HFF-Myc (cell line): ENCODE measurements around the gene FRMPD1.

Source experiments
- DNase-seq: peaks from one replicate; pipeline ENCODE4 v3.0.0-alpha.2; 2011; ENCODE audit warnings: low read depth; ENCODE audit errors: extremely low read depth
- H3K4me3 ChIP-seq: replicated peaks from 2 replicates; pipeline ENCODE4 v1.5.1; 2011; ENCODE audit warnings: low read depth, mild to moderate bottlenecking, control low read depth, low read length
- CTCF ChIP-seq: IDR thresholded peaks from 2 replicates; pipeline ENCODE4 v1.5.1; 2012; ENCODE audit warnings: mild to moderate bottlenecking, low read depth, low read length, control low read depth; ENCODE audit errors: missing control alignments

FRMPD1 gene

GRCh38 chr9:37727013-37727412, 76.3 kb downstream of the FRMPD1 start:
- no peak overlapping the region for H3K4me3 ChIP-seq
- DNase-seq = no peak
- TF ChIP-seq CTCF = no peak

GRCh38 chr9:37729499-37729898, 78.7 kb downstream of the FRMPD1 start:
- no peak for DNase-seq
- H3K4me3 ChIP-seq = no peak overlapping the region
- TF ChIP-seq CTCF = no peak

- no peak for DNase-seq
- no peak for TF ChIP-seq CTCF
- H3K4me3 ChIP-seq = no peak overlapping the region
These were observed 79.5 kb downstream of the FRMPD1 start for GRCh38 chr9:37730256-37730655.

GRCh38 chr9:37730839-37731238, 80.1 kb downstream of the FRMPD1 start:
- H3K4me3 ChIP-seq = no peak overlapping the region
- no peak for TF ChIP-seq CTCF
- DNase-seq = no peak

GRCh38 chr9:37732086-37732741, 81.5 kb downstream of the FRMPD1 start:
- DNase-seq = no peak
- no peak overlapping the region for H3K4me3 ChIP-seq
- TF ChIP-seq CTCF = no peak

- no peak overlapping the region for H3K4me3 ChIP-seq
- no peak for TF ChIP-seq CTCF
- no peak for DNase-seq
These were observed 82.2 kb downstream of the FRMPD1 start for GRCh38 chr9:37732952-37733351.

GRCh38 chr9:37739222-37739621, 88.5 kb downstream of the FRMPD1 start:
- DNase-seq = no peak
- no peak for TF ChIP-seq CTCF
- H3K4me3 ChIP-seq = no peak overlapping the region
